ENCODE measurements around the gene TBC1D10A.
"Not testable (repeated sequence)": the region's sequence is repeated elsewhere in the genome, so short reads cannot be mapped to it uniquely, and the experiment has no call there.

Gene TBC1D10A

GRCh38 chr22:30344447-30345200, 17.9 kb upstream of the TBC1D10A start:
- DNase-seq = no peak

- DNase-seq = no peak
These were observed 14.4 kb upstream of the TBC1D10A start for GRCh38 chr22:30340911-30341685.

GRCh38 chr22:30338802-30339201, 12.1 kb upstream of the TBC1D10A start:
- DNase-seq = no peak

- DNase-seq = not testable (repeated sequence)
These were observed 11.6 kb upstream of the TBC1D10A start for GRCh38 chr22:30338341-30338740.

GRCh38 chr22:30337461-30337778, 10.7 kb upstream of the TBC1D10A start:
- no peak for DNase-seq

GRCh38 chr22:30336752-30337460, 10.2 kb upstream of the TBC1D10A start:
- DNase-seq = no peak

- DNase-seq = no peak
These were observed 8.5 kb upstream of the TBC1D10A start for GRCh38 chr22:30335236-30335635.

- no peak for DNase-seq
These were observed 7.9 kb upstream of the TBC1D10A start for GRCh38 chr22:30334646-30335045.

- no peak for DNase-seq
These were observed 7.0 kb upstream of the TBC1D10A start for GRCh38 chr22:30333707-30334087.

- no peak for DNase-seq
These were observed 6.4 kb upstream of the TBC1D10A start for GRCh38 chr22:30332994-30333706.

- DNase-seq = no peak
These were observed 5.8 kb upstream of the TBC1D10A start for GRCh38 chr22:30332551-30332950.

- no peak for DNase-seq
These were observed 1.8 kb upstream of the TBC1D10A start for GRCh38 chr22:30328466-30329049.

- no peak for DNase-seq
These were observed 1.2 kb upstream of the TBC1D10A start for GRCh38 chr22:30327864-30328345.

GRCh38 chr22:30326255-30326705, 461 bp downstream of the TBC1D10A start:
- no peak for DNase-seq

- DNase-seq = no peak
These were observed 952 bp downstream of the TBC1D10A start for GRCh38 chr22:30325724-30326254.

GRCh38 chr22:30325065-30325720, 1.5 kb downstream of the TBC1D10A start:
- no peak for DNase-seq

- DNase-seq = no peak
These were observed 2.6 kb downstream of the TBC1D10A start for GRCh38 chr22:30324014-30324730.

GRCh38 chr22:30323246-30323645, 3.5 kb downstream of the TBC1D10A start:
- no peak for DNase-seq

- no peak for DNase-seq
These were observed 5.3 kb downstream of the TBC1D10A start for GRCh38 chr22:30321461-30321860.

- no peak for DNase-seq
These were observed 6.7 kb downstream of the TBC1D10A start for GRCh38 chr22:30320021-30320556.

Measured in SHP77 treated with DMSO at 0.1 percent for 48 hours (cell line).